ENCODE measurements around the gene RANGRF.

RANGRF gene

GRCh38 chr17:8312726-8313600, 24.5 kb downstream of the RANGRF start:
- DNase-seq (ENCODE audit: low read depth) = no peak

GRCh38 chr17:8314797-8315763, 26.6 kb downstream of the RANGRF start:
- DNase-seq (ENCODE audit: low read depth) = no peak

- no peak for DNase-seq (ENCODE audit: low read depth)
Observed at GRCh38 chr17:8315764-8316217, 27.3 kb downstream of the RANGRF start.

GRCh38 chr17:8318010-8318935, 29.8 kb downstream of the RANGRF start:
- DNase-seq (ENCODE audit: low read depth) = no peak

- DNase-seq (ENCODE audit: low read depth) = no peak
Observed at GRCh38 chr17:8320262-8320661, 31.8 kb downstream of the RANGRF start.

- DNase-seq (ENCODE audit: low read depth) = no peak
Observed at GRCh38 chr17:8320990-8321389, 32.5 kb downstream of the RANGRF start.

GRCh38 chr17:8322061-8322460, 33.6 kb downstream of the RANGRF start:
- no peak for DNase-seq (ENCODE audit: low read depth)

- no peak for DNase-seq (ENCODE audit: low read depth)
Observed at GRCh38 chr17:8324132-8324531, 35.7 kb downstream of the RANGRF start.

- DNase-seq (ENCODE audit: low read depth) = no peak
Observed at GRCh38 chr17:8324923-8325322, 36.5 kb downstream of the RANGRF start.

- no peak for DNase-seq (ENCODE audit: low read depth)
Observed at GRCh38 chr17:8326511-8327302, 38.2 kb downstream of the RANGRF start.

- DNase-seq (ENCODE audit: low read depth) = no peak
Observed at GRCh38 chr17:8327303-8327649, 38.8 kb downstream of the RANGRF start.

GRCh38 chr17:8332128-8332527, 43.7 kb downstream of the RANGRF start:
- DNase-seq (ENCODE audit: low read depth) = no peak

GRCh38 chr17:8332688-8333087, 44.2 kb downstream of the RANGRF start:
- DNase-seq (ENCODE audit: low read depth) = no peak

- DNase-seq (ENCODE audit: low read depth) = no peak
Observed at GRCh38 chr17:8333281-8333680, 44.8 kb downstream of the RANGRF start.

- no peak for DNase-seq (ENCODE audit: low read depth)
Observed at GRCh38 chr17:8337802-8338752, 49.6 kb downstream of the RANGRF start.

GRCh38 chr17:8338753-8339140, 50.3 kb downstream of the RANGRF start:
- DNase-seq (ENCODE audit: low read depth) = no peak

- no peak for DNase-seq (ENCODE audit: low read depth)
Observed at GRCh38 chr17:8339540-8339939, 51.1 kb downstream of the RANGRF start, which contains the start of gene ODF4. TSS of gene ODF4 (plus strand) at chr17:8339840. CDS start at chr17:8340052, 212 bp downstream.

Measured in HS-5 (cell line).